DND-41 (cell line): ENCODE measurements around the gene SLC6A18.

ENCODE experiments used
- CTCF ChIP-seq: IDR thresholded peaks from 2 replicates; pipeline ENCODE4 v1.5.1; 2012; ENCODE audit warnings: borderline replicate concordance, low read length, moderate library complexity, mild to moderate bottlenecking; ENCODE audit not compliant: poor library complexity, severe bottlenecking; ENCODE audit errors: extremely low read depth
- EZH2 ChIP-seq: IDR thresholded peaks from 3 replicates; pipeline ENCODE4 v1.6.1; 2012; ENCODE audit warnings: borderline replicate concordance, low read depth, mild to moderate bottlenecking, moderate library complexity, low read length, inconsistent platforms; ENCODE audit not compliant: severe bottlenecking

GRCh38 chr5:1242733-1243486 is 17.7 kb downstream of the SLC6A18 start:
- TF ChIP-seq CTCF (no peak), EZH2 (no peak)
